Umbilical cord (tissue), 1 donor: ENCODE results near the gene TMEM237. TPM values are rescaled to one million over a fixed set of nuclear protein-coding genes. Genes with fewer than 3 reads are reported as not detected.

ENCODE experiments used
- total RNA-seq: library from RNA; depleted of rRNA; stranded (reverse); fragments of >200 nt; gene quantifications from one replicate; pipeline ENCODE4 v1.2.3, GENCODE V29; 2014; ENCODE audit warnings: low replicate concordance; ENCODE audit not compliant: insufficient read depth

TMEM237 gene
- total RNA-seq, 1 donor from 2014 or later = 37.3 TPM

Other genes starting within 250 kb of the TMEM237 start
- gene TRAK2, start 192.0 kb downstream of the TMEM237 start, total RNA-seq = 83.5 TPM
- gene STRADB, start 191.8 kb downstream of the TMEM237 start, total RNA-seq = 142 TPM
- 3.6 TPM for gene MPP4, start 55.1 kb upstream of the TMEM237 start, total RNA-seq
- 32.7 TPM for gene ALS2, start 137.4 kb upstream of the TMEM237 start, total RNA-seq
- 6.7 TPM for gene CDK15, start 163.0 kb upstream of the TMEM237 start, total RNA-seq